H9 (cell line): Measurements from ENCODE around the gene MUC16. TPM values are rescaled to one million over a fixed set of nuclear protein-coding genes. Genes with fewer than 3 reads are reported as not detected.

Experiments
- DNase-seq: peaks from one replicate; pipeline ENCODE4 v3.0.0-alpha.2; 2017
- H2AFZ ChIP-seq: one replicate; pipeline ENCODE4 v1.6.1; 2013; ENCODE audit warnings: mild to moderate bottlenecking, low read length, control low read depth, moderate library complexity
- H2AK5ac ChIP-seq: 2 replicates; pipeline ENCODE4 v1.6.1; 2013; ENCODE audit warnings: low read length, control low read depth, mixed read lengths; ENCODE audit not compliant: insufficient read length
- H2BK120ac ChIP-seq: one replicate; pipeline ENCODE4 v1.6.1; 2013; ENCODE audit warnings: low read depth, mild to moderate bottlenecking, low read length, control low read depth, inconsistent platforms; ENCODE audit not compliant: poor library complexity, severe bottlenecking
- H2BK12ac ChIP-seq: 2 replicates; pipeline ENCODE4 v1.6.1; 2013; ENCODE audit warnings: low read length, control low read depth, mixed read lengths, low read depth; ENCODE audit not compliant: insufficient read length
- H2BK15ac ChIP-seq: 2 replicates; pipeline ENCODE4 v1.6.1; 2013; ENCODE audit warnings: low read depth, low read length, control low read depth
- H2BK20ac ChIP-seq: one replicate; pipeline ENCODE4 v1.6.1; 2013; ENCODE audit warnings: low read depth, mild to moderate bottlenecking, low read length, control low read depth, inconsistent platforms; ENCODE audit not compliant: poor library complexity, severe bottlenecking
- H2BK5ac ChIP-seq: 2 replicates; pipeline ENCODE4 v1.6.1; 2013; ENCODE audit warnings: low read length, control low read depth, mixed read lengths; ENCODE audit not compliant: insufficient read length
- H3K14ac ChIP-seq: 2 replicates; pipeline ENCODE4 v1.6.1; 2013; ENCODE audit warnings: low read length, control low read depth; ENCODE audit not compliant: insufficient read depth
- H3K18ac ChIP-seq: 2 replicates; pipeline ENCODE4 v1.6.1; 2013; ENCODE audit warnings: low read depth, mild to moderate bottlenecking, mixed read lengths, low read length, control low read depth; ENCODE audit not compliant: insufficient read length
- H3K23ac ChIP-seq: 2 replicates; pipeline ENCODE4 v1.6.1; 2013; ENCODE audit warnings: low read length, control low read depth, mixed read lengths, low read depth; ENCODE audit not compliant: insufficient read length
- H3K23me2 ChIP-seq: 2 replicates; pipeline ENCODE4 v1.6.1; 2013; ENCODE audit warnings: low read depth, mild to moderate bottlenecking, mixed read lengths, low read length, control low read depth; ENCODE audit not compliant: insufficient read length, poor library complexity, severe bottlenecking
- H3K27ac ChIP-seq: 2 replicates; pipeline ENCODE4 v1.5.1; 2013; ENCODE audit warnings: low read length, control low read depth, mixed read lengths, low read depth; ENCODE audit not compliant: insufficient read length
- H3K27me3 ChIP-seq: 2 replicates; pipeline ENCODE4 v1.6.1; 2013; ENCODE audit warnings: low read length, control low read depth, inconsistent platforms; ENCODE audit not compliant: insufficient read depth
- H3K4ac ChIP-seq: 2 replicates; pipeline ENCODE4 v1.6.1; 2013; ENCODE audit warnings: low read depth, mild to moderate bottlenecking, control low read depth, inconsistent platforms, low read length, moderate library complexity
- H3K4me1 ChIP-seq: 2 replicates; pipeline ENCODE4 v1.6.1; 2013; ENCODE audit warnings: low read length, control low read depth, inconsistent platforms; ENCODE audit not compliant: insufficient read depth
- H3K4me2 ChIP-seq: 2 replicates; pipeline ENCODE4 v1.6.1; 2013; ENCODE audit warnings: low read length, control low read depth, mixed read lengths; ENCODE audit not compliant: insufficient read length, insufficient read depth
- H3K56ac ChIP-seq: 2 replicates; pipeline ENCODE4 v1.6.1; 2013; ENCODE audit warnings: low read depth, mild to moderate bottlenecking, mixed read lengths, low read length, control low read depth; ENCODE audit not compliant: insufficient read length
- H3K79me1 ChIP-seq: 2 replicates; pipeline ENCODE4 v1.6.1; 2013; ENCODE audit warnings: low read depth, mild to moderate bottlenecking, moderate library complexity, low read length, control low read depth, inconsistent platforms; ENCODE audit not compliant: insufficient read depth, poor library complexity, severe bottlenecking
- H3K79me2 ChIP-seq: 2 replicates; pipeline ENCODE4 v1.6.1; 2013; ENCODE audit warnings: low read length, control low read depth, inconsistent platforms; ENCODE audit not compliant: insufficient read depth
- H3K9ac ChIP-seq: 2 replicates; pipeline ENCODE4 v1.6.1; 2013; ENCODE audit warnings: low read length, control low read depth, mixed read lengths; ENCODE audit not compliant: insufficient read length; ENCODE audit errors: extremely low read depth
- H3K9me3 ChIP-seq: one replicate; pipeline ENCODE4 v1.6.1; 2013; ENCODE audit warnings: low read depth, low read length, inconsistent platforms; ENCODE audit not compliant: control insufficient read depth
- H3T11ph ChIP-seq: one replicate; pipeline ENCODE4 v1.6.1; 2013; ENCODE audit warnings: mild to moderate bottlenecking, low read length, control low read depth, inconsistent platforms
- H4K20me1 ChIP-seq: one replicate; pipeline ENCODE4 v1.6.1; 2013; ENCODE audit not compliant: control insufficient read depth, insufficient read length, insufficient read depth
- H4K5ac ChIP-seq: 2 replicates; pipeline ENCODE4 v1.6.1; 2013; ENCODE audit warnings: low read depth, mild to moderate bottlenecking, mixed read lengths, low read length, control low read depth; ENCODE audit not compliant: insufficient read length
- H4K8ac ChIP-seq: replicated peaks from 2 replicates; pipeline ENCODE4 v1.6.1; 2013; ENCODE audit warnings: low read length, control low read depth, mixed read lengths, low read depth; ENCODE audit not compliant: insufficient read length
- H4K91ac ChIP-seq: 2 replicates; pipeline ENCODE4 v1.6.1; 2013; ENCODE audit warnings: low read depth, mild to moderate bottlenecking, moderate library complexity, mixed read lengths, low read length, control low read depth; ENCODE audit not compliant: insufficient read length
- H3K27ac Mint-ChIP-seq, 3 experiments: 2 replicates in 2 of 3; 3 replicates in 1 of 3; pipeline ENCODE4 v1.8.0; 2020 to 2021; ENCODE audit warnings: mixed read lengths in 3 of 3, mild to moderate bottlenecking in 1 of 3, moderate library complexity in 1 of 3
- H3K27me3 Mint-ChIP-seq: 2 replicates; pipeline ENCODE4 v1.8.0; 2021; ENCODE audit warnings: low read depth, mild to moderate bottlenecking, moderate library complexity, mixed read lengths
- H3K36me3 Mint-ChIP-seq, 3 experiments: 2 replicates in 2 of 3; 3 replicates in 1 of 3; pipeline ENCODE4 v1.8.0; 2020 to 2021; ENCODE audit warnings: low read depth in 3 of 3, mixed read lengths in 3 of 3; ENCODE audit not compliant: insufficient read depth in 1 of 3
- H3K4me1 Mint-ChIP-seq, 2 experiments: 2 replicates each; pipeline ENCODE4 v1.8.0; 2020; ENCODE audit warnings: mixed read lengths in 2 of 2
- H3K4me3 Mint-ChIP-seq, 2 experiments: 2 replicates in 1 of 2; 3 replicates in 1 of 2; pipeline ENCODE4 v1.8.0; 2020 to 2021; ENCODE audit warnings: mild to moderate bottlenecking in 2 of 2, mixed read lengths in 2 of 2, moderate library complexity in 1 of 2
- H3K9me3 Mint-ChIP-seq, 2 experiments: 2 replicates in 1 of 2; 3 replicates in 1 of 2; pipeline ENCODE4 v1.8.0; 2020; ENCODE audit warnings: mild to moderate bottlenecking in 2 of 2, mixed read lengths in 2 of 2, moderate library complexity in 1 of 2
- WGBS: extraction: QIAGEN DNeasy Blood & Tissue Kit; methylation state at CpG from one replicate; pipeline ENCODE4 v1.1.7; 2013; ENCODE audit warnings: missing lambda C conversion rate, low lambda C conversion rate, mixed read lengths; ENCODE audit not compliant: insufficient read length; ENCODE audit errors: extremely low coverage; 5-methylcytosine and 5-hydroxymethylcytosine counted together
- total RNA-seq: library from RNA; stranded (reverse); gene quantifications from 2 replicates; pipeline ENCODE4 v1.2.1, GENCODE V29; 2021
- TF ChIP-seq, protein P1 (sequence below): fragments of 200-600 bp; sonication (generic); conservative IDR thresholded peaks from 3 replicates; pipeline ENCODE4 v1.8.0; 2021; ENCODE audit warnings: antibody characterized with exemption, mild to moderate bottlenecking

The MUC16 gene
- total RNA-seq, 1 experiment from 2014 or later = 0.22 TPM

DNA sequence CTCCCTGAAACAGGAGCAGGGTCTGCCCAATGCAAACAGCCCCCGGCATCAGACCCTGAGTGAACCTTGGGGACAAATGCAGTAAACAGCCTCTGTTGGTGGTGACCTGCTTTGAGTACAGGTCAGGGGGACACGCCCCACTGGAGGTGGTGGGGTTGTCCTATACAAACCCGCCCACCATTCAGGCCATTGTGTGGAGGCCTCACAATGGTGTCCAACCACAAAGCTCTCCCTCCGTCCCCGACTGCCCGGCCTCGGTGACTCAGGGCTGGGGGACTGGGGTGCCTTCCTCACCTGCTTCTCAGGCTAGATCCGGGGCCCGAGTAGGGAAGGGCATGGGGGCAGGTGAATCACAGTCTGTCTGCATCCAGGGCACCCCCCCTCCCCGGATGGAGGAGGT lies 1.5 kb downstream of the MUC16 start:
- peak overlapping the region; percentile 55; the same call in 1 of the 2 replicates for H3K14ac ChIP-seq

More for the DNA sequence above, 1.5 kb downstream of the MUC16 start:
- no peaks in the 10 kb centered on the region for H3K9me3 ChIP-seq
- H2AK5ac ChIP-seq = no peak overlapping the region
- no peak overlapping the region for H3K23ac ChIP-seq
- TF ChIP-seq, protein P1, sequence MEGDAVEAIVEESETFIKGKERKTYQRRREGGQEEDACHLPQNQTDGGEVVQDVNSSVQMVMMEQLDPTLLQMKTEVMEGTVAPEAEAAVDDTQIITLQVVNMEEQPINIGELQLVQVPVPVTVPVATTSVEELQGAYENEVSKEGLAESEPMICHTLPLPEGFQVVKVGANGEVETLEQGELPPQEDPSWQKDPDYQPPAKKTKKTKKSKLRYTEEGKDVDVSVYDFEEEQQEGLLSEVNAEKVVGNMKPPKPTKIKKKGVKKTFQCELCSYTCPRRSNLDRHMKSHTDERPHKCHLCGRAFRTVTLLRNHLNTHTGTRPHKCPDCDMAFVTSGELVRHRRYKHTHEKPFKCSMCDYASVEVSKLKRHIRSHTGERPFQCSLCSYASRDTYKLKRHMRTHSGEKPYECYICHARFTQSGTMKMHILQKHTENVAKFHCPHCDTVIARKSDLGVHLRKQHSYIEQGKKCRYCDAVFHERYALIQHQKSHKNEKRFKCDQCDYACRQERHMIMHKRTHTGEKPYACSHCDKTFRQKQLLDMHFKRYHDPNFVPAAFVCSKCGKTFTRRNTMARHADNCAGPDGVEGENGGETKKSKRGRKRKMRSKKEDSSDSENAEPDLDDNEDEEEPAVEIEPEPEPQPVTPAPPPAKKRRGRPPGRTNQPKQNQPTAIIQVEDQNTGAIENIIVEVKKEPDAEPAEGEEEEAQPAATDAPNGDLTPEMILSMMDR = no peak
- no peak overlapping the region for H2BK120ac ChIP-seq
- no peaks in the 10 kb centered on the region for H3K27me3 ChIP-seq
- H3K27ac ChIP-seq = no peak overlapping the region
- H3K27ac Mint-ChIP-seq = no peak overlapping the region
- H3K27me3 Mint-ChIP-seq = no peaks in the 10 kb centered on the region
- no peak overlapping the region for H3K18ac ChIP-seq
- no peak overlapping the region for H4K8ac ChIP-seq
- WGBS = no CpG with 5 or more reads among the region's 10 CpGs
- no peaks in the 10 kb centered on the region for H3K36me3 Mint-ChIP-seq
- no peaks in the 10 kb centered on the region for H3K23me2 ChIP-seq
- DNase-seq = no peak
- H3K79me2 ChIP-seq = no peaks in the 10 kb centered on the region
- H3K4me3 Mint-ChIP-seq = no peak overlapping the region
- H3K9me3 Mint-ChIP-seq = no peaks in the 10 kb centered on the region
- H3K9ac ChIP-seq = no peak overlapping the region
- H2BK5ac ChIP-seq = no peak overlapping the region
- H2BK12ac ChIP-seq = no peak overlapping the region
- H2AFZ ChIP-seq = no peak overlapping the region
- no peak overlapping the region for H4K91ac ChIP-seq
- no peak overlapping the region for H3K56ac ChIP-seq
- H3K4me1 Mint-ChIP-seq = peaks cover 7 to 17% of the 10 kb centered on the region in 2 experiments; a peak in 3 of 4 replicates
- H3K4me2 ChIP-seq = no peak overlapping the region
- no peak overlapping the region for H3T11ph ChIP-seq
- no peak overlapping the region for H4K5ac ChIP-seq
- H2BK15ac ChIP-seq = no peak overlapping the region
- H3K4ac ChIP-seq = no peak overlapping the region
- H3K79me1 ChIP-seq = no peaks in the 10 kb centered on the region
- no peaks in the 10 kb centered on the region for H3K4me1 ChIP-seq
- H2BK20ac ChIP-seq = no peak overlapping the region
- H4K20me1 ChIP-seq = no peaks in the 10 kb centered on the region
